Lower leg skin (tissue), 4 donors: ENCODE measurements around the gene ZNF211. TPM values are rescaled to one million over a fixed set of nuclear protein-coding genes. Genes with fewer than 3 reads are reported as not detected.

Source experiments
- DNase-seq, 2 donors: peaks; one replicate each; pipeline ENCODE4 v3.0.0-alpha.2; 2019; ENCODE audit warnings: low spot score in 2 of 2
- H3K4me3 ChIP-seq: fragments of 200-600 bp; sonication (generic); 2 replicates; pipeline ENCODE4 v1.5.1; 2017; ENCODE audit warnings: mild to moderate bottlenecking, low read depth; ENCODE audit not compliant: poor library complexity, severe bottlenecking
- POLR2A ChIP-seq, 2 donors: fragments of 450-650 bp; IDR thresholded peaks; one replicate each; pipeline ENCODE4 v1.6.1; 2016 to 2017; ENCODE audit warnings: antibody characterized with exemption in 2 of 2, mild to moderate bottlenecking in 1 of 2, moderate library complexity in 1 of 2
- WGBS, 2 donors: methylation state at CpG; one replicate each; pipeline ENCODE4 v1.1.5; 2018; 5-methylcytosine and 5-hydroxymethylcytosine counted together
- intact Hi-C: fragments of 100-400 bp; cut with DNase I; formaldehyde crosslinking; loops from one replicate; pipeline ENCODE4 v1.15.0; 2023; ENCODE audit warnings: low total_unique reads
- total RNA-seq, 4 donors: library from RNA; depleted of rRNA; stranded (reverse); fragments of >200 nt; gene quantifications; one replicate each; pipeline ENCODE4 v1.1.0, GENCODE V29; 2016
- TF ChIP-seq, protein P1 (sequence below), 3 donors: fragments of 450-650 bp; IDR thresholded peaks; one replicate each; pipeline ENCODE4 v1.5.1; 2016; ENCODE audit warnings: antibody characterized with exemption in 3 of 3, mild to moderate bottlenecking in 3 of 3, moderate library complexity in 2 of 3

Gene ZNF211
- total RNA-seq, 4 donors from 2014 or later = 12.9 to 33.5 (median 17.7) TPM

- WGBS, 2 donors = 4% methylated on average over 50 to 57 of the region's 64 CpGs
- no peak for TF ChIP-seq POLR2A (IDR thresholded peaks at IDR 0.05)
- TF ChIP-seq, protein P1, sequence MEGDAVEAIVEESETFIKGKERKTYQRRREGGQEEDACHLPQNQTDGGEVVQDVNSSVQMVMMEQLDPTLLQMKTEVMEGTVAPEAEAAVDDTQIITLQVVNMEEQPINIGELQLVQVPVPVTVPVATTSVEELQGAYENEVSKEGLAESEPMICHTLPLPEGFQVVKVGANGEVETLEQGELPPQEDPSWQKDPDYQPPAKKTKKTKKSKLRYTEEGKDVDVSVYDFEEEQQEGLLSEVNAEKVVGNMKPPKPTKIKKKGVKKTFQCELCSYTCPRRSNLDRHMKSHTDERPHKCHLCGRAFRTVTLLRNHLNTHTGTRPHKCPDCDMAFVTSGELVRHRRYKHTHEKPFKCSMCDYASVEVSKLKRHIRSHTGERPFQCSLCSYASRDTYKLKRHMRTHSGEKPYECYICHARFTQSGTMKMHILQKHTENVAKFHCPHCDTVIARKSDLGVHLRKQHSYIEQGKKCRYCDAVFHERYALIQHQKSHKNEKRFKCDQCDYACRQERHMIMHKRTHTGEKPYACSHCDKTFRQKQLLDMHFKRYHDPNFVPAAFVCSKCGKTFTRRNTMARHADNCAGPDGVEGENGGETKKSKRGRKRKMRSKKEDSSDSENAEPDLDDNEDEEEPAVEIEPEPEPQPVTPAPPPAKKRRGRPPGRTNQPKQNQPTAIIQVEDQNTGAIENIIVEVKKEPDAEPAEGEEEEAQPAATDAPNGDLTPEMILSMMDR (IDR thresholded peaks at IDR 0.05) = no peak
- no peak for DNase-seq
- intact Hi-C loops = no loop called here
- peak overlapping the region; percentile 10 for H3K4me3 ChIP-seq
Measured at GRCh38 chr19:57664269-57665127, 31.5 kb downstream of the ZNF211 start.

DNA sequence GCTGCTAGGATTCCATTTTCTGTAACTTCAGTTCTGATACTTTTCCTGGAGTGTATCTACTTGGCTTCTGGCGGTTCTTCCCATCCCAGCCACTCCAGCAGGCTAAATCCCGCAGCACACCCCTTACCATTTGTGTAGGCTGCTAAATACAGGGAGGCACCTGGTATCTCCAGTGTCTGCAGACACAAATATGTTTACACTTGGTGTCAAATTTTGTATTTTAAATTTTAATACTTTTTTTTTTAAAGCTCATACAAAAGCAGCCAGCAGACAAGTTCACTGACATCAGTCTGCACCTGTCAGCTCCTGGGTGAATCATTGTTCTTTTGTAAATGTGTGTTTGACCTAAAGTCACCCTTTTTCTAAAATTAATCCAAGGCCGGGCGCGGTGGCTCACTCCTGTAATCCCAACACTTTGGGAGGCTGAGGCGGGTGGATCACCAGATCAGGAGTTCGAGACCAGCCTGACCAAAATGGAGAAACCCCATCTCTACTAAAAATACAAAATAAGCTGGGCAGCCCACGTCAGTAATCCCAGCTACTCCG lies 32.4 kb downstream of the ZNF211 start:
- 81 to 90% methylated on average over 9 of the region's 9 CpGs for WGBS, 2 donors
- DNase-seq = no peak
- intact Hi-C loops = no loop called here
- TF ChIP-seq POLR2A (IDR thresholded peaks at IDR 0.05) = no peak
- TF ChIP-seq, protein P1 (IDR thresholded peaks at IDR 0.05) = no peak
- H3K4me3 ChIP-seq = no peak overlapping the region

- no peak overlapping the region for H3K4me3 ChIP-seq
- intact Hi-C loops = no loop called here
- DNase-seq = no peak
- no peak for TF ChIP-seq POLR2A (IDR thresholded peaks at IDR 0.05)
- TF ChIP-seq, protein P1 (IDR thresholded peaks at IDR 0.05) = no peak
- WGBS, 2 donors = 87 to 95% methylated on average over 1 of the region's 1 CpG
Measured at GRCh38 chr19:57667228-57667627, 34.3 kb downstream of the ZNF211 start.

DNA sequence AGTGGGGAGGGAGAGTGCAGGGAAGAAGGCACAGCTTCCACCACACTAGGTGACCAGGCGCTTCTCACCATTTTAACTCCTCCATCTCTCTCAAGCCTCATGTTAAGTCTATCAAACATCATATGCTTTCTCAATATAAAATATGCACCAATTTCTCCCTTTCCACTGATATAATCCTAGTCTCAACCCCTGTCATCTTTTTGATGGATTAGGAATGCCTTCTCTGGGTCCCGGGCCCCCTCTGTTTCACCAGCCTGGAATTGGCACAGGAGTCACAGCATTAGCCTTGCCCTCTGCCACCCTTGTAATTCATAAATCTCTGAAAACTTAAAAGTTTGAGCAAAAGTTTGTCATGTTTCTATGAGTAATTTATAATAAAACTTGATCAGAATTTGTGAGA lies 35.7 kb downstream of the ZNF211 start, which contains the start of gene ZSCAN4:
ZSCAN4 (plus strand) TSS at position 301 of the 400 bp plus-strand sequence. CDS start 7,211 bp downstream, outside the sequence.
- intact Hi-C loops = no loop called here
- H3K4me3 ChIP-seq = no peak within 1 kb of the TSS
- no peak for DNase-seq
- TF ChIP-seq, protein P1 (IDR thresholded peaks at IDR 0.05) = no peak
- no peak for TF ChIP-seq POLR2A (IDR thresholded peaks at IDR 0.05)
- WGBS, 2 donors = 89 to 92% methylated on average over 2 of the region's 2 CpGs

- intact Hi-C loops = no loop called here
- H3K4me3 ChIP-seq = no peak overlapping the region
- 57 to 68% methylated on average over 7 of the region's 7 CpGs for WGBS, 2 donors
- no peak for DNase-seq
- TF ChIP-seq, protein P1 (IDR thresholded peaks at IDR 0.05) = no peak
- TF ChIP-seq POLR2A (IDR thresholded peaks at IDR 0.05) = no peak
Measured at GRCh38 chr19:57671124-57671895, 38.3 kb downstream of the ZNF211 start.
